Upper lobe of left lung (tissue), 6 donors: ENCODE results near the gene GPR52. TPM values are rescaled to one million over a fixed set of nuclear protein-coding genes. Genes with fewer than 3 reads are reported as not detected.

ENCODE experiments used
- ATAC-seq, 2 donors: fragments of 200-7000 bp; cut with Tn5 transposase; one replicate each; pipeline ENCODE4 v1.9.1; 2022; ENCODE audit warnings: mild to moderate bottlenecking in 2 of 2, moderate library complexity in 2 of 2; ENCODE audit not compliant: low FRiP score in 2 of 2
- DNase-seq, 2 donors: peaks; one replicate each; pipeline ENCODE4 v3.0.0-alpha.2; 2019 to 2020
- H3K27ac ChIP-seq, 4 donors: fragments of 200-600 bp; sonication (generic); one replicate each; pipeline ENCODE4 v1.5.1; 2016 to 2019
- H3K27me3 ChIP-seq, 4 donors: fragments of 200-600 bp; sonication (generic); one replicate each; pipeline ENCODE4 v1.5.1; 2017 to 2019
- H3K36me3 ChIP-seq, 4 donors: fragments of 200-600 bp; sonication (generic); one replicate each; pipeline ENCODE4 v1.5.1; 2016 to 2019
- H3K4me1 ChIP-seq, 4 donors: fragments of 200-600 bp; sonication (generic); one replicate each; pipeline ENCODE4 v1.5.1; 2018 to 2019
- H3K4me3 ChIP-seq, 4 donors: fragments of 200-600 bp; sonication (generic); one replicate each; pipeline ENCODE4 v1.5.1; 2017 to 2019; ENCODE audit warnings: mild to moderate bottlenecking in 2 of 4, moderate library complexity in 1 of 4
- H3K9me3 ChIP-seq, 4 donors: fragments of 200-600 bp; sonication (generic); one replicate each; pipeline ENCODE4 v1.5.1; 2018 to 2019
- CTCF ChIP-seq, 6 experiments: fragments of 450-650 bp in 4 of 6; fragments of 200-600 bp in 2 of 6; sonication (generic) in 2 of 6; IDR thresholded peaks; one replicate each; pipeline ENCODE4 v1.5.1; 2016 to 2019; ENCODE audit warnings: antibody characterized with exemption in 6 of 6
- EP300 ChIP-seq, 4 donors: sonication (generic); formaldehyde crosslinking; IDR thresholded peaks; one replicate each; pipeline ENCODE4 v1.5.1; 2017; ENCODE audit warnings: antibody characterized with exemption in 4 of 4, control low read depth in 2 of 4
- POLR2A ChIP-seq, 4 donors: fragments of 450-650 bp; IDR thresholded peaks; one replicate each; pipeline ENCODE4 v1.5.1; 2016 to 2017; ENCODE audit warnings: antibody characterized with exemption in 4 of 4, mild to moderate bottlenecking in 2 of 4
- POLR2AphosphoS5 ChIP-seq, 2 donors: sonication (generic); formaldehyde crosslinking; IDR thresholded peaks; one replicate each; pipeline ENCODE4 v1.5.1; 2017; ENCODE audit warnings: antibody characterized with exemption in 2 of 2
- WGBS, 2 donors: methylation state at CpG; one replicate each; pipeline ENCODE4 v1.1.5; 2017 to 2018; 5-methylcytosine and 5-hydroxymethylcytosine counted together
- total RNA-seq, 6 donors: library from RNA; depleted of rRNA in 4 of 6; stranded (reverse); fragments of >200 nt in 4 of 6; gene quantifications; one replicate each; pipeline versions ENCODE4 v1.1.0 to v1.2.1, GENCODE V29; 2016 to 2021
- donor health status: DM: no; HTN: no; CAD: no; lungs with moderate emphysema.
- donor health status: DM: no; HTN: yes; CAD: no; lungs with severe emphysema.

The GPR52 gene, protein sequence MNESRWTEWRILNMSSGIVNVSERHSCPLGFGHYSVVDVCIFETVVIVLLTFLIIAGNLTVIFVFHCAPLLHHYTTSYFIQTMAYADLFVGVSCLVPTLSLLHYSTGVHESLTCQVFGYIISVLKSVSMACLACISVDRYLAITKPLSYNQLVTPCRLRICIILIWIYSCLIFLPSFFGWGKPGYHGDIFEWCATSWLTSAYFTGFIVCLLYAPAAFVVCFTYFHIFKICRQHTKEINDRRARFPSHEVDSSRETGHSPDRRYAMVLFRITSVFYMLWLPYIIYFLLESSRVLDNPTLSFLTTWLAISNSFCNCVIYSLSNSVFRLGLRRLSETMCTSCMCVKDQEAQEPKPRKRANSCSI
- total RNA-seq = 1 to 10 TPM; 1.1 to 3.8 (median 2.4) TPM

- 92 to 93% methylated on average over 11 of the region's 11 CpGs for WGBS, 2 donors
Measured at GRCh38 chr1:174447866-174448530, at the start of gene GPR52. Gene GPR52 (plus strand): TSS chr1:174447964. CDS start chr1:174448112, 148 bp downstream.

GRCh38 chr1:174398246-174398645 is 49.5 kb upstream of the GPR52 start:
- DNase-seq (no peak), ATAC-seq (no peak)
- Histone ChIP-seq H3K9me3 (peaks cover 0 to 5% (median 0%) of the 10 kb centered on the region in 4 donors), H3K4me3 (no peak overlapping the region), H3K36me3 (no peaks in the 10 kb centered on the region), H3K27ac (no peak overlapping the region), H3K27me3 (no peaks in the 10 kb centered on the region), H3K4me1 (no peaks in the 10 kb centered on the region)
- 84 to 95% methylated on average over 4 of the region's 4 CpGs for WGBS, 2 donors
- TF ChIP-seq POLR2A (IDR thresholded peaks at IDR 0.05) = no peak
- no peak for TF ChIP-seq POLR2AphosphoS5 (IDR thresholded peaks at IDR 0.05)
- TF ChIP-seq CTCF (IDR thresholded peaks at IDR 0.05) = no peak
- no peak for TF ChIP-seq EP300 (IDR thresholded peaks at IDR 0.05)

More at GRCh38 chr1:174447866-174448530, at the start of gene GPR52:
- H3K9me3 ChIP-seq = no peaks in the 10 kb centered on the region
- ATAC-seq (no peak), DNase-seq (no peak)
- H3K36me3 ChIP-seq = no peaks in the 10 kb centered on the region
- H3K27ac ChIP-seq = peak within 1 kb of the TSS in 2 of 4 donors; percentile 7 to 27
- no peak within 1 kb of the TSS for H3K4me3 ChIP-seq
- peaks cover 0 to 7% (median 0%) of the 10 kb centered on the region in 4 donors for H3K4me1 ChIP-seq
- no peaks in the 10 kb centered on the region for H3K27me3 ChIP-seq
- TF ChIP-seq POLR2A (IDR thresholded peaks at IDR 0.05) (no peak), CTCF (IDR thresholded peaks at IDR 0.05) (no peak), EP300 (IDR thresholded peaks at IDR 0.05) (no peak), POLR2AphosphoS5 (IDR thresholded peaks at IDR 0.05) (no peak)

- Histone ChIP-seq H3K4me1 (no peaks in the 10 kb centered on the region), H3K9me3 (no peaks in the 10 kb centered on the region), H3K27me3 (no peaks in the 10 kb centered on the region), H3K4me3 (no peak overlapping the region), H3K27ac (no peak overlapping the region), H3K36me3 (no peaks in the 10 kb centered on the region)
- DNase-seq (no peak), ATAC-seq (no peak)
- no peak for TF ChIP-seq EP300 (IDR thresholded peaks at IDR 0.05)
- no peak for TF ChIP-seq POLR2AphosphoS5 (IDR thresholded peaks at IDR 0.05)
- TF ChIP-seq POLR2A (IDR thresholded peaks at IDR 0.05) = no peak
- TF ChIP-seq CTCF (IDR thresholded peaks at IDR 0.05) = no peak
- 40 to 65% methylated on average over 1 of the region's 1 CpG for WGBS, 2 donors
Measured at GRCh38 chr1:174399211-174399610, 48.6 kb upstream of the GPR52 start.

DNA sequence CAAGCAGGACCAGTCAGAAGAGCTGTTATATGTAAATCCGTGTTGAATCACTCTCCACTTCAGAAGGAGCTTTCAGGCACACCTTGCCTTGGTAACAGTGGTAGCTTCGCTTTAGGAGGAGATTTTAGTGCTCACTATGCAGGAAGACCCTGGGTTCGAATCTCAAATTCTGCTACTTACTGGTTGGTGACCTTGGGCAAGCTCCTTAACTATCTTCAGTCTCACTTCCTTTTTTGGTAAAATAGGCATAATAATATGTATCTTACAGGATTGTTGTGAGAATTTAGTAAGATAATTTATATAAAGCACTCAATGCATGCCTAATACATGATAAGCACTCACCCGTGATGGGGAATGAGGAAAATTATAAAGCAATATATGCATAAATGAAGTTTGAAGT is 46.7 kb upstream of the GPR52 start:
- Histone ChIP-seq H3K4me3 (no peak overlapping the region), H3K4me1 (no peaks in the 10 kb centered on the region), H3K27me3 (no peaks in the 10 kb centered on the region), H3K27ac (no peak overlapping the region), H3K9me3 (no peaks in the 10 kb centered on the region), H3K36me3 (no peaks in the 10 kb centered on the region)
- TF ChIP-seq POLR2AphosphoS5 (IDR thresholded peaks at IDR 0.05) = no peak
- TF ChIP-seq EP300 (IDR thresholded peaks at IDR 0.05) = no peak
- no peak for TF ChIP-seq POLR2A (IDR thresholded peaks at IDR 0.05)
- TF ChIP-seq CTCF (IDR thresholded peaks at IDR 0.05) = no peak
- ATAC-seq = no peak
- no peak for DNase-seq
- 95 to 96% methylated on average over 4 of the region's 4 CpGs for WGBS, 2 donors
